HG03439 (cell line): Measurements from ENCODE around the gene CRIM1.

Source experiments
- ATAC-seq: cut with Tn5 transposase; IDR thresholded peaks from one replicate; pipeline ENCODE4 v1.9.1; 2021; ENCODE audit warnings: mild to moderate bottlenecking, moderate library complexity; ENCODE audit not compliant: unreplicated experiment

Gene CRIM1

GRCh38 chr2:36597532-36598377, 242.2 kb downstream of the CRIM1 start, which contains the start of gene FEZ2:
TSS of gene FEZ2 (minus strand) at chr2:36598168. CDS start at chr2:36598142, 26 bp downstream.
- ATAC-seq: peak; percentile 100
